ENCODE data around the gene PPTC7. TPM values are rescaled to one million over a fixed set of nuclear protein-coding genes. Genes with fewer than 3 reads are reported as not detected.
"Not testable (repeated sequence)": the region's sequence is repeated elsewhere in the genome, so short reads cannot be mapped to it uniquely, and the experiment has no call there.

Gene PPTC7
- total RNA-seq, 1 experiment from 2014 or later = 6.9 TPM

GRCh38 chr12:110592919-110593318 is 9.8 kb upstream of the PPTC7 start:
- not testable (repeated sequence) for H3K9me3 ChIP-seq (replicated peaks); H3K4me1 ChIP-seq; H3K27ac ChIP-seq; DNase-seq; H3K4me3 ChIP-seq; H3K27me3 ChIP-seq; H3K36me3 ChIP-seq

- H3K27ac ChIP-seq = no peak overlapping the region
- no peak overlapping the region for H3K4me3 ChIP-seq
- DNase-seq = no peak
- H3K4me1 ChIP-seq = 0 out of 2 replicates have a peak, but pooled peaks cover 8% of the 10 kb centered on the region
- no peaks in the 10 kb centered on the region for H3K36me3 ChIP-seq
- H3K27me3 ChIP-seq = no peaks in the 10 kb centered on the region
- H3K9me3 ChIP-seq (replicated peaks) = no peaks in the 10 kb centered on the region
These were observed 9.0 kb upstream of the PPTC7 start for GRCh38 chr12:110592078-110592477.

- Histone ChIP-seq H3K27ac (no peak overlapping the region), H3K4me3 (no peak overlapping the region), H3K36me3 (no peaks in the 10 kb centered on the region), H3K9me3 (replicated peaks) (no peaks in the 10 kb centered on the region), H3K4me1 (0 out of 2 replicates have a peak, but pooled peaks cover 8% of the 10 kb centered on the region), H3K27me3 (no peaks in the 10 kb centered on the region)
- DNase-seq = peak in 1 of 2 experiments; percentile 15
These were observed 8.4 kb upstream of the PPTC7 start for GRCh38 chr12:110591451-110592051.

DNA sequence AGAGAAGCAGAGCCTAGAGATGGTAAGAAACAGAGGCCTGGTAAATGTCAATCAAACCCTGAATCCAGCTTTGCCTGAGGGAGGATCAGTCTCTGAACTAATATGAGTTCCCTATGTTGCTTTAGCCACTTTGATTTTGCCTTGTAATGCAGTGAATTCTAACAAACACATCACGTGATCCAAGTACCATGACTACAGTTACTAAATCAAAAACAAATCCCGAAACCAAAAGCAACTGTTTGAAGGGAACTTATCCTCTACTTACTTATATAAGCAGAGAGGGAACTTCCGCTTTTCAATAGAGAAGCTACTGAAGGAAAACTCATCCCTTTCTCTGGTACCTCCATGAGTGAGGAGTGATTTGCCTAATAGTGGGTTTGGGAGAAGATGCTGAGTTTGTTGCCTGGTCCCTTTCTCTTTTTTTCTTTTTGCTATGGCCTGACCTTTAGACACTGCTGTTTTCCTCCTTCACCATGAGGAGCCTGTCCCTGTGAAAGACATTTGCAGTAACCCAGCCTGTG is 7.7 kb upstream of the PPTC7 start:
- Histone ChIP-seq H3K4me1 (0 out of 2 replicates have a peak, but pooled peaks cover 8% of the 10 kb centered on the region), H3K27me3 (no peaks in the 10 kb centered on the region), H3K9me3 (replicated peaks) (no peaks in the 10 kb centered on the region), H3K27ac (no peak overlapping the region), H3K4me3 (no peak overlapping the region), H3K36me3 (no peaks in the 10 kb centered on the region)
- DNase-seq = no peak

DNA sequence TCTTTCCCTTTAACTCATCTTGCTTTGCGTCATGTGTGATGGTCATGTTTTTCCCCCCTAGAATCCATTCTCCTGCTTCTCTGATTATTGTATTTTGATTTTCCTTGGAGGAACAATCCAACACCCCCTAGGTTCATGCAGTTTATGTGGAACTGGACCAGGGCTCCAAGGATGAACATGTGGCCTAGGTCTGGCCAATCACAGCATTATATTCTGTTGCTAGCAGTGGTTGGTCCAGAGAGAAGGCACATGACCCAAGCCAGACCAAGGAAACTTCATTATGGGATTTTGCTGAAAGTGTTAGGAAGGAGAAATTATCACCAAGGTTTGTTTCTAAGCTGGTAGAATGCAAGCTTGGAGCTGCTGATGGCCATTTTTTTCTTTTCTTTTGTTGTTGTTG is 6.9 kb upstream of the PPTC7 start:
- Histone ChIP-seq H3K27me3 (no peaks in the 10 kb centered on the region), H3K9me3 (replicated peaks) (no peaks in the 10 kb centered on the region), H3K27ac (no peak overlapping the region), H3K4me1 (0 out of 2 replicates have a peak, but pooled peaks cover 8% of the 10 kb centered on the region), H3K36me3 (no peaks in the 10 kb centered on the region), H3K4me3 (no peak overlapping the region)
- no peak for DNase-seq

GRCh38 chr12:110587102-110587501 is 4.0 kb upstream of the PPTC7 start:
- H3K27ac ChIP-seq; H3K9me3 ChIP-seq (replicated peaks); H3K36me3 ChIP-seq; H3K4me1 ChIP-seq; H3K4me3 ChIP-seq; H3K27me3 ChIP-seq; DNase-seq: not testable (repeated sequence)

GRCh38 chr12:110585231-110585799 is 2.2 kb upstream of the PPTC7 start:
- Histone ChIP-seq H3K36me3 (no peaks in the 10 kb centered on the region), H3K27me3 (no peaks in the 10 kb centered on the region), H3K9me3 (replicated peaks) (no peaks in the 10 kb centered on the region), H3K4me3 (no peak overlapping the region), H3K27ac (no peak overlapping the region), H3K4me1 (no peaks in the 10 kb centered on the region)
- peak in 1 of 2 experiments; percentile 11 for DNase-seq

GRCh38 chr12:110582276-110583136 is 612 bp downstream of the PPTC7 start:
- Histone ChIP-seq H3K4me1 (no peaks in the 10 kb centered on the region), H3K27ac (peak overlapping the region; percentile 37), H3K4me3 (peak overlapping the region; percentile 85), H3K27me3 (no peaks in the 10 kb centered on the region), H3K36me3 (0 out of 2 replicates have a peak, but pooled peaks cover 3% of the 10 kb centered on the region), H3K9me3 (replicated peaks) (no peaks in the 10 kb centered on the region)
- peak; percentile 34 to 49 for DNase-seq

- peak overlapping the region; percentile 85 for H3K4me3 ChIP-seq
- no peaks in the 10 kb centered on the region for H3K9me3 ChIP-seq (replicated peaks)
- 0 out of 2 replicates have a peak, but pooled peaks cover 3% of the 10 kb centered on the region for H3K36me3 ChIP-seq
- peak overlapping the region; percentile 37 for H3K27ac ChIP-seq
- H3K4me1 ChIP-seq = no peaks in the 10 kb centered on the region
- no peak for DNase-seq
- no peaks in the 10 kb centered on the region for H3K27me3 ChIP-seq
These were observed 1.2 kb downstream of the PPTC7 start for GRCh38 chr12:110581931-110582275.

- Histone ChIP-seq H3K4me3 (no peak overlapping the region), H3K9me3 (replicated peaks) (no peaks in the 10 kb centered on the region), H3K27me3 (no peaks in the 10 kb centered on the region), H3K4me1 (no peaks in the 10 kb centered on the region), H3K36me3 (0 out of 2 replicates have a peak, but pooled peaks cover 3% of the 10 kb centered on the region), H3K27ac (no peak overlapping the region)
- DNase-seq = no peak
These were observed 3.4 kb downstream of the PPTC7 start for GRCh38 chr12:110579535-110580253.

- no peak for DNase-seq
- no peak overlapping the region for H3K4me3 ChIP-seq
- H3K4me1 ChIP-seq = no peaks in the 10 kb centered on the region
- H3K36me3 ChIP-seq = 0 out of 2 replicates have a peak, but pooled peaks cover 3% of the 10 kb centered on the region
- no peaks in the 10 kb centered on the region for H3K27me3 ChIP-seq
- no peak overlapping the region for H3K27ac ChIP-seq
- H3K9me3 ChIP-seq (replicated peaks) = no peaks in the 10 kb centered on the region
These were observed 4.2 kb downstream of the PPTC7 start for GRCh38 chr12:110578694-110579534.

DNA sequence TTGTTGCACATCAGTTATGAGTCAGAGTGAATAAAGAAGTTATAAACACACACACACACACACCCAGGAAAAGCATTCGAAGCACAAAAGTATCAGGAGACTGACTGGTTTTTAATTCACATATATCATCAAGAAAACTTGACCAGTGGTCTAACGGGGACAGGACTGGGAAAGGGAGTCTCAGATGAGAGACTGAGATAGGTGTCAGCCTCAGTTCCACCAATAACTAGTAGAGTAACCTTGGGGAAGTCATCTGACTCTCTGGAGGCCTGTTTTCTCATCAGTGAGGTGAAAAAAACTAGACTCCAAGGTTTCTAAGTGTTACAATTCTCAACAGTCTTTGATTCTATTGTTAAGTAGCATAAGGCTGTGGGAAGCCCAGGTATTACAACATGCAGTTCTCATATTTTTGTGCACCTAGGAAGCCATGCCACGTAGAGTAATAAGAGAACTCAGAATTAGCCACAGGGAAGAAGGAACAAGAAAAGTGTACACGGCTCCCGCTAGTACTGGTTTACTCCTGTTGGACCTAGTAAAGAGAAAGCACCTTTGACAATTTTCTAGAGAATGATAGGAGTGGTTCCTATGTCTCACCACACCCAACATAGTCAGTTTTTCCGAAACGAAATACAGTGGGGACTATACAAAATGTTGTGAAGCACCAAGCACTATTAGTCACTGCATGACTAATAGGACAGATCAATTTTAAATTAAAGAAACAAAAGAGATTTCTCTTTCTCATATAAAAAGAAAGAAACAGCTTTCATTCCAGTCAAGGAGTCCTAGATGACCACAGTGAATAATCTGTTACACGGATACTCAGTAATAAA is 5.0 kb downstream of the PPTC7 start:
- H3K4me3 ChIP-seq = no peak overlapping the region
- H3K27me3 ChIP-seq = no peaks in the 10 kb centered on the region
- H3K9me3 ChIP-seq (replicated peaks) = no peaks in the 10 kb centered on the region; the same call in 1 of the 2 replicates
- 0 out of 2 replicates have a peak, but pooled peaks cover 3% of the 10 kb centered on the region for H3K36me3 ChIP-seq
- no peak overlapping the region for H3K27ac ChIP-seq
- no peaks in the 10 kb centered on the region for H3K4me1 ChIP-seq
- DNase-seq = no peak

- Histone ChIP-seq H3K36me3 (peaks cover 3% of the 10 kb centered on the region; the same call in 1 of the 2 replicates), H3K4me1 (no peaks in the 10 kb centered on the region), H3K4me3 (no peak overlapping the region), H3K27ac (no peak overlapping the region), H3K9me3 (replicated peaks) (peaks cover 7% of the 10 kb centered on the region; the same call in 1 of the 2 replicates), H3K27me3 (no peaks in the 10 kb centered on the region)
- DNase-seq = no peak
These were observed 6.6 kb downstream of the PPTC7 start for GRCh38 chr12:110576504-110576903.
